Keratinocyte (primary cell): ENCODE measurements around the gene C22orf39. TPM values are rescaled to one million over a fixed set of nuclear protein-coding genes. Genes with fewer than 3 reads are reported as not detected.

Experiments
- DNase-seq: peaks from one replicate; pipeline ENCODE4 v3.0.0-alpha.2; 2011; ENCODE audit warnings: low read depth, missing footprints, low spot score
- FAIRE-seq: peaks from 2 replicates; lab custom pipeline; 2011; peaks lifted over from hg19 to GRCh38; lab: Jason Lieb, UNC
- H2AFZ ChIP-seq: 2 replicates; pipeline ENCODE4 v1.6.0; 2012; ENCODE audit warnings: low read length, control low read depth, inconsistent platforms; ENCODE audit not compliant: control insufficient read depth
- H3K27ac ChIP-seq: 2 replicates; pipeline ENCODE4 v1.5.1; 2011; ENCODE audit warnings: low read length; ENCODE audit not compliant: control insufficient read depth, insufficient read depth
- H3K27me3 ChIP-seq: 3 replicates; pipeline ENCODE4 v1.6.0; 2011; ENCODE audit warnings: low read length; ENCODE audit not compliant: control insufficient read depth, insufficient read depth; ENCODE audit errors: extremely low read depth
- H3K36me3 ChIP-seq, 2 experiments: 2 replicates in 1 of 2; 3 replicates in 1 of 2; pipeline ENCODE4 v1.5.1; 2011; ENCODE audit warnings: low read length in 2 of 2, mild to moderate bottlenecking in 1 of 2; ENCODE audit not compliant: control insufficient read depth in 2 of 2, insufficient read depth in 2 of 2; ENCODE audit errors: extremely low read depth in 1 of 2
- H3K4me1 ChIP-seq: 3 replicates; pipeline ENCODE4 v1.5.1; 2011; ENCODE audit warnings: low read length; ENCODE audit not compliant: control insufficient read depth, insufficient read depth; ENCODE audit errors: extremely low read depth
- H3K4me2 ChIP-seq: 3 replicates; pipeline ENCODE4 v1.6.0; 2011; ENCODE audit warnings: low read depth, low read length; ENCODE audit not compliant: control insufficient read depth, insufficient read depth; ENCODE audit errors: extremely low read depth
- H3K4me3 ChIP-seq, 3 experiments: fragments of 200-600 bp in 1 of 3; sonication (generic) in 1 of 3; 2 replicates in 2 of 3; 3 replicates in 1 of 3; pipeline ENCODE4 v1.5.1; 2011 to 2016; ENCODE audit warnings: low read length in 3 of 3, mild to moderate bottlenecking in 3 of 3, control low read depth in 2 of 3, inconsistent platforms in 1 of 3, low read depth in 1 of 3, mixed read lengths in 1 of 3, mixed run types in 1 of 3, moderate library complexity in 1 of 3; ENCODE audit not compliant: control insufficient read depth in 2 of 3, insufficient read depth in 2 of 3; ENCODE audit errors: extremely low read depth in 1 of 3
- H3K79me2 ChIP-seq: 2 replicates; pipeline ENCODE4 v1.6.0; 2012; ENCODE audit warnings: low read length; ENCODE audit not compliant: control insufficient read depth, insufficient read depth
- H3K9ac ChIP-seq: 3 replicates; pipeline ENCODE4 v1.6.0; 2011; ENCODE audit warnings: low read length; ENCODE audit not compliant: control insufficient read depth, insufficient read depth; ENCODE audit errors: extremely low read depth
- H3K9me1 ChIP-seq: 3 replicates; pipeline ENCODE4 v1.6.0; 2011; ENCODE audit warnings: low read length; ENCODE audit not compliant: control insufficient read depth, insufficient read depth; ENCODE audit errors: extremely low read depth
- H3K9me3 ChIP-seq: 2 replicates; pipeline ENCODE4 v1.5.1; 2012; ENCODE audit warnings: low read depth, low read length; ENCODE audit not compliant: control insufficient read depth
- H4K20me1 ChIP-seq: 3 replicates; pipeline ENCODE4 v1.6.0; 2011; ENCODE audit warnings: low read length; ENCODE audit not compliant: control insufficient read depth, insufficient read depth; ENCODE audit errors: extremely low read depth
- CTCF ChIP-seq, 3 experiments: IDR thresholded peaks in 1 of 3; conservative IDR thresholded peaks in 1 of 3; optimal IDR thresholded peaks in 1 of 3; 2 replicates in 2 of 3; 3 replicates in 1 of 3; pipeline versions ENCODE3 to v1.5.1; 2011; ENCODE audit warnings: low read length in 3 of 3, mild to moderate bottlenecking in 3 of 3, moderate library complexity in 2 of 3, control low read depth in 1 of 3, inconsistent platforms in 1 of 3; ENCODE audit not compliant: insufficient read depth in 2 of 3; ENCODE audit errors: extremely low read depth in 1 of 3
- EZH2 ChIP-seq: IDR thresholded peaks from one replicate; pipeline ENCODE4 v1.6.1; 2012; ENCODE audit warnings: inconsistent platforms, mild to moderate bottlenecking, low read length, moderate library complexity
- dilution Hi-C: fragments of 300-500 bp; cut with MboI; formaldehyde crosslinking; loops from one replicate; pipeline ENCODE4 v1.7.0; 2020; ENCODE audit warnings: low sequenced_read_pairs; ENCODE audit not compliant: extremely low pct_ligation_motif_present
- polyA plus RNA-seq, 5 experiments: library from polyadenylated mRNA; depleted of rRNA in 3 of 5; stranded (reverse) in 3 of 5; stranded (forward) in 1 of 5; unstranded in 1 of 5; fragments of >200 nt; gene quantifications; 1 replicate in 1 of 5; 2 replicates in 3 of 5; 3 replicates in 1 of 5; pipeline versions ENCODE4 v1.2.1 to v1.2.3, GENCODE V29; 2011 to 2012; ENCODE audit warnings: missing spikeins in 2 of 5, low read depth in 1 of 5, low replicate concordance in 1 of 5

C22orf39 gene
- polyA plus RNA-seq, 1 donor (not counting 4 experiments of a cell fraction or from before 2014, with no cell fraction given), result 13.8 TPM

DNA sequence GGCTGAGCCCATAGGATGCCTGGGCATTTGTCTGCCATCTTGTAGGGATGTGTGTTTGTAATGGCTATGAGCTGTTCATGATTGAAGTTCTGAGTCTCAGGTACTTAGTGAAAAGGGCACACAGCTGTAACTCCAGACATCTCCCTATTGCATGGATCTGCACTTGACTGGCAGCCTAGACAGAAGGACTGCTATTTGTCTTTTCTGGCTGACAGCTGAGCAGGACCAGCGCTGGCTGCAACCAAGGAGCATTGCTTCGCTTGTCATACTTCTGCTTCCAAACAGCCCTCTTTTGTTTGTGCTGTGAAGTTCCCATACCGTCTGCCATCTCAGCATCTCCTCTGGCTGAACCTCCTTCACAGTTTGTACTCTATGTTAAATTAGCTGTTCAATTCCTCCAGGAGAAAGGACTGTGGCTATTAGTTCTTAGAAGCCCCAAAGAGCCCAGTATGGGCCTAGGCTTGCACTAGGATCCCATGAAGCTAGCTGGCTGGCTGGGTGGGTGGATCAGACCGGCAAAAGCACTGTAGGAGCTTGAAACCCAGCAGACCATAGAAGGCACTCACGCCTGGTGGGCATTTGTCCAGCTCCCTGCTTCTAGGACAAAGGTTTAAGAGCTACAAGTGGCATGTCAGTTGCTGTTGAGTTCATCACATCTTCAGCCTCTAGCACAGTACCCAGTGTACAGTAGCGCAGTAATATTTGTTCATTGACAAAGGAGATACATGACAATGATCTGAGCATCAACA lies 36.4 kb downstream of the C22orf39 start:
- Histone ChIP-seq H3K4me2 (no peak overlapping the region), H3K9me1 (peaks cover 3% of the 10 kb centered on the region), H3K79me2 (peaks cover 49% of the 10 kb centered on the region), H3K36me3 (peaks cover 22 to 25% of the 10 kb centered on the region in 2 experiments), H2AFZ (no peak overlapping the region), H3K9ac (no peak overlapping the region), H3K4me3 (no peak overlapping the region), H3K27ac (no peak overlapping the region), H4K20me1 (peaks cover 5% of the 10 kb centered on the region), H3K4me1 (no peaks in the 10 kb centered on the region), H3K27me3 (no peaks in the 10 kb centered on the region), H3K9me3 (no peaks in the 10 kb centered on the region)
- FAIRE-seq (no peak), DNase-seq (no peak)
- dilution Hi-C loops, result no loop called here
- TF ChIP-seq EZH2, result no peak
- no peak for TF ChIP-seq CTCF (optimal IDR thresholded peaks at IDR 0.05 in 1 of 3, IDR thresholded peaks at IDR 0.05 in 1 of 3, conservative IDR thresholded peaks at IDR 0.05 in 1 of 3; ENCODE audit: extremely low read depth in 1 of 3, insufficient read depth in 2 of 3, low read length in 3 of 3)

- peaks cover 3% of the 10 kb centered on the region for H3K9me1 ChIP-seq
- H2AFZ ChIP-seq, result no peak overlapping the region
- H3K79me2 ChIP-seq, result peaks cover 22% of the 10 kb centered on the region
- TF ChIP-seq CTCF (optimal IDR thresholded peaks at IDR 0.05 in 1 of 3, IDR thresholded peaks at IDR 0.05 in 1 of 3, conservative IDR thresholded peaks at IDR 0.05 in 1 of 3; ENCODE audit: extremely low read depth in 1 of 3, insufficient read depth in 2 of 3, low read length in 3 of 3), result no peak
- TF ChIP-seq EZH2, result no peak
- H3K4me1 ChIP-seq, result no peaks in the 10 kb centered on the region
- peaks cover 32% of the 10 kb centered on the region in 2 experiments for H3K36me3 ChIP-seq
- no peak overlapping the region for H3K27ac ChIP-seq
- H3K27me3 ChIP-seq, result no peaks in the 10 kb centered on the region
- DNase-seq (no peak), FAIRE-seq (no peak)
- no peaks in the 10 kb centered on the region for H3K9me3 ChIP-seq
- no peak overlapping the region for H3K4me2 ChIP-seq
- peaks cover 5% of the 10 kb centered on the region for H4K20me1 ChIP-seq
- dilution Hi-C loops, result no loop called here
- H3K9ac ChIP-seq, result no peak overlapping the region
- H3K4me3 ChIP-seq, result no peak overlapping the region
These were observed 39.6 kb downstream of the C22orf39 start for GRCh38 chr22:19407649-19408606.
